GM21576 (cell line): ENCODE data around the gene SLC25A29.
"Not testable (repeated sequence)": the region's sequence is repeated elsewhere in the genome, so short reads cannot be mapped to it uniquely, and the experiment has no call there.

Experiments used
- ATAC-seq: cut with Tn5 transposase; IDR thresholded peaks from one replicate; pipeline ENCODE4 v1.9.1; 2021; ENCODE audit warnings: mild to moderate bottlenecking, moderate library complexity; ENCODE audit not compliant: unreplicated experiment

Gene SLC25A29

GRCh38 chr14:100295376-100296105, 10.7 kb downstream of the SLC25A29 start:
- ATAC-seq, result no peak

GRCh38 chr14:100294963-100295330, 11.3 kb downstream of the SLC25A29 start:
- ATAC-seq, result no peak

- ATAC-seq, result no peak
Observed at GRCh38 chr14:100294213-100294962, 11.9 kb downstream of the SLC25A29 start.

- ATAC-seq, result no peak
Observed at GRCh38 chr14:100293497-100294212, 12.6 kb downstream of the SLC25A29 start.

- ATAC-seq, result no peak
Observed at GRCh38 chr14:100292776-100293461, 13.3 kb downstream of the SLC25A29 start.

- ATAC-seq, result no peak
Observed at GRCh38 chr14:100292301-100292775, 13.9 kb downstream of the SLC25A29 start.

- ATAC-seq, result no peak
Observed at GRCh38 chr14:100291305-100292075, 14.8 kb downstream of the SLC25A29 start.

GRCh38 chr14:100290607-100291304, 15.5 kb downstream of the SLC25A29 start:
- ATAC-seq, result no peak

GRCh38 chr14:100289916-100290606, 16.2 kb downstream of the SLC25A29 start:
- no peak for ATAC-seq

GRCh38 chr14:100288382-100289185, 17.7 kb downstream of the SLC25A29 start:
- no peak for ATAC-seq

- ATAC-seq, result not testable (repeated sequence)
Observed at GRCh38 chr14:100287998-100288295, 18.3 kb downstream of the SLC25A29 start.

- ATAC-seq, result no peak
Observed at GRCh38 chr14:100287202-100287997, 18.8 kb downstream of the SLC25A29 start.

GRCh38 chr14:100286484-100287191, 19.6 kb downstream of the SLC25A29 start:
- ATAC-seq, result no peak

GRCh38 chr14:100285913-100286400, 20.3 kb downstream of the SLC25A29 start:
- no peak for ATAC-seq

- peak; percentile 79 for ATAC-seq
Observed at GRCh38 chr14:100285021-100285912, 21.0 kb downstream of the SLC25A29 start.
